IPS DF 4.7 (cell line): ENCODE data around the gene DCAF7.

Experiments used
- DNase-seq: peaks from one replicate; pipeline ENCODE4 v3.0.0-alpha.2; 2013; ENCODE audit warnings: low spot score; ENCODE audit errors: extremely low read depth

The DCAF7 gene

GRCh38 chr17:63524051-63524450 is 26.2 kb upstream of the DCAF7 start:
- no peak for DNase-seq

- no peak for DNase-seq
Measured at GRCh38 chr17:63525190-63525946, 24.9 kb upstream of the DCAF7 start.

GRCh38 chr17:63526861-63527260 is 23.4 kb upstream of the DCAF7 start:
- DNase-seq = no peak

GRCh38 chr17:63528183-63528582 is 22.1 kb upstream of the DCAF7 start:
- DNase-seq = no peak

GRCh38 chr17:63529711-63530556 is 20.3 kb upstream of the DCAF7 start:
- DNase-seq = no peak

- no peak for DNase-seq
Measured at GRCh38 chr17:63530557-63531021, 19.7 kb upstream of the DCAF7 start.

GRCh38 chr17:63531022-63531965 is 19.0 kb upstream of the DCAF7 start:
- DNase-seq = no peak

- no peak for DNase-seq
Measured at GRCh38 chr17:63533433-63534077, 16.7 kb upstream of the DCAF7 start.

GRCh38 chr17:63534078-63534570 is 16.2 kb upstream of the DCAF7 start:
- DNase-seq = no peak

GRCh38 chr17:63534816-63535455 is 15.3 kb upstream of the DCAF7 start:
- DNase-seq = no peak

GRCh38 chr17:63535640-63536039 is 14.6 kb upstream of the DCAF7 start:
- no peak for DNase-seq

- DNase-seq = no peak
Measured at GRCh38 chr17:63537001-63537400, 13.3 kb upstream of the DCAF7 start.

GRCh38 chr17:63537991-63538692 is 12.1 kb upstream of the DCAF7 start:
- no peak for DNase-seq

GRCh38 chr17:63538693-63539595 is 11.3 kb upstream of the DCAF7 start:
- no peak for DNase-seq

GRCh38 chr17:63540590-63540989 is 9.7 kb upstream of the DCAF7 start:
- DNase-seq = no peak

GRCh38 chr17:63542218-63542545 is 8.1 kb upstream of the DCAF7 start:
- no peak for DNase-seq

GRCh38 chr17:63542942-63543821 is 7.1 kb upstream of the DCAF7 start:
- no peak for DNase-seq
